Measurements from ENCODE around the gene TMEM154. TPM values are rescaled to one million over a fixed set of nuclear protein-coding genes. Genes with fewer than 3 reads are reported as not detected.

Gene TMEM154, protein sequence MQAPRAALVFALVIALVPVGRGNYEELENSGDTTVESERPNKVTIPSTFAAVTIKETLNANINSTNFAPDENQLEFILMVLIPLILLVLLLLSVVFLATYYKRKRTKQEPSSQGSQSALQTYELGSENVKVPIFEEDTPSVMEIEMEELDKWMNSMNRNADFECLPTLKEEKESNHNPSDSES
- total RNA-seq (1 to 10 TPM in 3 of 7 donors, under 1 TPM in 4; 0.12 to 1.5 (median 0.53) TPM), polyA plus RNA-seq (under 1 TPM; 0.11 to 0.53 TPM)
- long read RNA-seq, donor 1 = 0 reads
- long read RNA-seq, donor 2 = 0 reads
- long read RNA-seq, donor 3, partial matches to known transcripts = 0 of 1 reads
- long read RNA-seq, donor 3, other reads (novel, unspliced or antisense) = 1 of 1 reads

GRCh38 chr4:152679414-152680281 is at the start of gene TMEM154:
Gene TMEM154 (minus strand): TSS chr4:152679997. CDS start chr4:152679933, 64 bp downstream.
- no peak within 1 kb of the TSS for H3K27ac ChIP-seq
- peak in 4 of 5 donors; percentile 14 to 58 (median 32) for DNase-seq
- H3K36me3 ChIP-seq = no peaks in the 10 kb centered on the region

DNA sequence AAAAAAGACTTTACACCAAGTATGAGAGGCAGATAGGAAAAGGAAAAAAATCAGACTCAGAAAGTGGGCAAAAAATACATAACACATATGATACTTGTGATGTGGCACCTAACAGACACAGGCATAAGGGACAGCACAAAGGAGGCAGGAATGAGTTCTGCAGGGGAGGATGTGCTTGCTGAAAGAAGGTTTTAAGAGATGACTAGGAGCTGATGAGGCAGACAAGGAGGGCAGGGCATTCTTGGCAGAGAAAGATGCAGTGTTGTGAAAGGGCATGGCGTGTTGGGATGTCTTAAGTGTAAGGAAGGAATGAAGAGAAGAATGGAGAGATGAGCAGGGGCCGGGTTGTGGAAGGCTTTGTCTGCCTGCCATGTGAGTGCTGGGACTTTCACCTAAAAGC is 49.7 kb upstream of the TMEM154 start:
- H3K27me3 ChIP-seq = no peaks in the 10 kb centered on the region
- no peaks in the 10 kb centered on the region for H3K9me3 ChIP-seq
- TF ChIP-seq, protein P1, sequence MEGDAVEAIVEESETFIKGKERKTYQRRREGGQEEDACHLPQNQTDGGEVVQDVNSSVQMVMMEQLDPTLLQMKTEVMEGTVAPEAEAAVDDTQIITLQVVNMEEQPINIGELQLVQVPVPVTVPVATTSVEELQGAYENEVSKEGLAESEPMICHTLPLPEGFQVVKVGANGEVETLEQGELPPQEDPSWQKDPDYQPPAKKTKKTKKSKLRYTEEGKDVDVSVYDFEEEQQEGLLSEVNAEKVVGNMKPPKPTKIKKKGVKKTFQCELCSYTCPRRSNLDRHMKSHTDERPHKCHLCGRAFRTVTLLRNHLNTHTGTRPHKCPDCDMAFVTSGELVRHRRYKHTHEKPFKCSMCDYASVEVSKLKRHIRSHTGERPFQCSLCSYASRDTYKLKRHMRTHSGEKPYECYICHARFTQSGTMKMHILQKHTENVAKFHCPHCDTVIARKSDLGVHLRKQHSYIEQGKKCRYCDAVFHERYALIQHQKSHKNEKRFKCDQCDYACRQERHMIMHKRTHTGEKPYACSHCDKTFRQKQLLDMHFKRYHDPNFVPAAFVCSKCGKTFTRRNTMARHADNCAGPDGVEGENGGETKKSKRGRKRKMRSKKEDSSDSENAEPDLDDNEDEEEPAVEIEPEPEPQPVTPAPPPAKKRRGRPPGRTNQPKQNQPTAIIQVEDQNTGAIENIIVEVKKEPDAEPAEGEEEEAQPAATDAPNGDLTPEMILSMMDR (IDR thresholded peaks at IDR 0.05) = no peak
- TF ChIP-seq EP300 (IDR thresholded peaks at IDR 0.05) (no peak), POLR2A (IDR thresholded peaks at IDR 0.05) (no peak)
- H3K4me3 ChIP-seq = no peak overlapping the region
- intact Hi-C loops (cut with DNase I) = no loop called here
- no peak for DNase-seq
- 30 to 32% (median 31%) methylated on average over 2 of the region's 2 CpGs for WGBS, 3 donors
- no peaks in the 10 kb centered on the region for H3K4me1 ChIP-seq (ENCODE audit: insufficient read depth)
- no peaks in the 10 kb centered on the region for H3K36me3 ChIP-seq
- no peak overlapping the region for H3K27ac ChIP-seq

More at GRCh38 chr4:152679414-152680281, at the start of gene TMEM154:
- Histone ChIP-seq H3K9me3 (no peaks in the 10 kb centered on the region), H3K27me3 (no peaks in the 10 kb centered on the region), H3K4me1 (ENCODE audit: insufficient read depth) (no peaks in the 10 kb centered on the region), H3K4me3 (peak within 1 kb of the TSS; percentile 23)
- TF ChIP-seq EP300 (IDR thresholded peaks at IDR 0.05) = no peak
- TF ChIP-seq, protein P1 (IDR thresholded peaks at IDR 0.05) = no peak
- WGBS, 3 donors = 9 to 11% (median 10%) methylated on average over 32 of the region's 32 CpGs
- intact Hi-C loops (cut with DNase I) = no loop called here

GRCh38 chr4:152728343-152728742 is 48.5 kb upstream of the TMEM154 start:
- Histone ChIP-seq H3K9me3 (no peaks in the 10 kb centered on the region), H3K36me3 (no peaks in the 10 kb centered on the region), H3K4me1 (ENCODE audit: insufficient read depth) (no peaks in the 10 kb centered on the region), H3K27ac (no peak overlapping the region), H3K27me3 (no peaks in the 10 kb centered on the region), H3K4me3 (no peak overlapping the region)
- intact Hi-C loops (cut with DNase I) = no loop called here
- WGBS, 3 donors = 76 to 86% (median 84%) methylated on average over 1 of the region's 1 CpG
- TF ChIP-seq EP300 (IDR thresholded peaks at IDR 0.05) (no peak), POLR2A (IDR thresholded peaks at IDR 0.05) (no peak)
- TF ChIP-seq, protein P1 (IDR thresholded peaks at IDR 0.05) = no peak
- DNase-seq = no peak

- WGBS, 3 donors = 61 to 74% (median 70%) methylated on average over 1 of the region's 1 CpG
- Histone ChIP-seq H3K27me3 (no peaks in the 10 kb centered on the region), H3K4me3 (no peak overlapping the region), H3K36me3 (no peaks in the 10 kb centered on the region), H3K4me1 (ENCODE audit: insufficient read depth) (no peaks in the 10 kb centered on the region), H3K27ac (no peak overlapping the region), H3K9me3 (no peaks in the 10 kb centered on the region)
- intact Hi-C loops (cut with DNase I) = no loop called here
- TF ChIP-seq POLR2A (IDR thresholded peaks at IDR 0.05) (no peak), EP300 (IDR thresholded peaks at IDR 0.05) (no peak)
- TF ChIP-seq, protein P1 (IDR thresholded peaks at IDR 0.05) = no peak
- no peak for DNase-seq
Measured at GRCh38 chr4:152727784-152728183, 48.0 kb upstream of the TMEM154 start.

Measured in ovary (tissue), 10 donors.